NAMALWA (cell line): ENCODE data around the gene CADM2.
"Not testable (repeated sequence)": the region's sequence is repeated elsewhere in the genome, so short reads cannot be mapped to it uniquely, and the experiment has no call there.

Experiments used
- DNase-seq: peaks from one replicate; pipeline ENCODE4 v3.0.0-alpha.2; 2015; ENCODE audit warnings: low spot score

The CADM2 gene

DNA sequence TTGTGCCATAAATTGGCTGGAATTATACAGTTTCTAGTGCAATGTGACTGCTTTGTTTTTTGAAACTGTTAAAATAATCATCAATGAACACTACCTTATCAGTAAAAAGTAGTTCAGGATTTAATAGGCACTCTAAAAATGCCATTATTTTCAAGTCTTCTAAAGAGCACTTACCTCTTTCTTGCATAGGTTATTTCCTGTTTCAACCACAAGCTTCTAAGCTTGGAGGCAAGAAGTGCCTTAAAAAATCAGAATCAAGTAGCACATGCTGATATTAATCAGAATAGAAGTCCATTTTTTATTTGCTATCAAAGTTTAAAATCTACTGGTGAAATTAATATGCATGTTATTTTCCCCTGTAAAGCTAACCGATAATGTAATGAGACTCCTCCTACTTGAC, 991.6 kb downstream of the CADM2 start:
- DNase-seq = no peak

DNA sequence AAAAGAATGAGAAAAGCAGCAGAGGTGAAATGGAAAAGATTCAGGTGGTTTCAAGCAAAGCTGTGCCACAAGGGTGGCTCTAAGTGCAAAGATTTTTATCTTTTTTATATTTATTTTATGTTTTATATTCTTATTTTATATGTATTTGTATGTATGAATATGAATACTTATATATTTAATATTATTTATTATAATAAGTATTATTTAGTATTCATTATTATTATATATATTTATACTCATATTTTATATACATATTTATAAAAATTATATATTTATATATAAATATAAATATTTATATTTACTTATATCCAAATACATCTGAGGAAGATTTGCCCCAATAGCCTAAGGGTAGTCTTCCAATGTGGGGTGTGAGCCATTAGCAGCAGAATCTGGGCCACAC, 1002.0 kb downstream of the CADM2 start:
- DNase-seq = no peak

DNA sequence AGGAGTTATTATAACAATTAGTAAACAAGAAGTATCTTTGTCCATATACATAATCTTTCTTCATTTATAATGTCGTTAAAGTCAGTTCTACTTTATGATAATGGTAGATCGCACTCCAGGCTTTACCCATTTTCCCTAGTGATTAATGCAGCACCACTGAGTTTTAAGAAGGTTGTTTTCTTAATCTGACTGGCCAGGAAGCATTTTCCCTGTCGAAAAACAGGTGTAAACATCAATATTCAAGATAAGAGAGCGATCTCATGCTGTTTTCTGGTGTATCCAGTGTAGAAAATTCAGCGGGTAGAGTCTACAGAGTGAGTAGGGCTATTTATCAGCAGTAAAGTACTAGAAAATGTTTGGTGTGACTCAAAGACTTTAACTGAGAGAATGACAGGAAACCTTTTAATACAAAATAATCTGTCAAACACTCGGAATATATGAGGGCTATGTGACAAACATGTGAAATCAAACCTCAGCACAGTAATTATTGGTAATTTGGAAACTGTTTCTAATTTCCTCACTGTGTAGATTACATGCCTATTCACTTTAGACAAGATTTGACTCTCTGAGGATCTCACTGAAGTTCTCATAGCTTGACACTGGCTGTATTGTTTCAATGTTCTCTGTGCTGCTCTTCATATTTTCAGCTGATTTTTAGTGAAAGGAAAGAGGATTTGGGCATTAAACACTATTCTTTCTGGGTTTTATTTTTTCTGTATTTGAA, 1019.0 kb downstream of the CADM2 start:
- no peak for DNase-seq

DNA sequence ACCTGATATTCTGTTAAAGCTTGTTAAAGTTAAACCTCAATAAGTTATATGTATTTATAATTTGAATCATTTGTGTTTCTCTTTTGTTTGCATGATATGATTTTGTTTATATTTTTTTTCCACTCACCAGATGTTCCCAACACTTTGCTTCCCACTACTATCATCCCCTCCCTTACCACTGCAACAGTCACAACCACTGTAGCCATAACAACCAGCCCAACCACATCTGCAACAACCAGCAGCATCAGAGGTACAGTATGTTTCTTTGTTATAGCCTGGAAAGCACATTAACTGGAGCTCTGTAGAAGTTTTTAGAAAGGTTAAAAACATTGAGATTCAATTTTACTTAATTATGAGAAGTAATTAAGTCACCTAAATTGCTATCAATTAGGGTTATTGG, 1020.2 kb downstream of the CADM2 start:
- DNase-seq = no peak

GRCh38 chr3:85989581-85989980, 1030.8 kb downstream of the CADM2 start:
- DNase-seq = not testable (repeated sequence)

DNA sequence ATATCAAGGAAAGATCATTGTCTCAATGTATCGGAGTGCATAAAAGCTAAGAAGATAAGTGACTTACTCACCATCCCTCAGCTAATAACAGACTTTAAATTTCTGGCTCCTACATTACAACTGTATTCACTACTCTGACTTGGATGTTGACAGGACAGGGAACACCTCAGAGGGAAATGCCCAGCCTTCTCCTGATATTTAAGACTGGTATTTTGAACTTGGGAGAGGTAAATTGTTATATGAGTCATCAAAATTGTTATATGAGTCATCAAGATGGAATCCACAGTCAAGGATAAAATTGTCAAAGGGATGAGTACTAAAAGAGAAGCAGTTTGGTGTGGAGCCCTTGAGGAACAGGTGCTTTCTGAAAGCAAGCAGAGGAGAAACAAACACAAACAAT, 1070.8 kb downstream of the CADM2 start:
- DNase-seq = no peak

DNA sequence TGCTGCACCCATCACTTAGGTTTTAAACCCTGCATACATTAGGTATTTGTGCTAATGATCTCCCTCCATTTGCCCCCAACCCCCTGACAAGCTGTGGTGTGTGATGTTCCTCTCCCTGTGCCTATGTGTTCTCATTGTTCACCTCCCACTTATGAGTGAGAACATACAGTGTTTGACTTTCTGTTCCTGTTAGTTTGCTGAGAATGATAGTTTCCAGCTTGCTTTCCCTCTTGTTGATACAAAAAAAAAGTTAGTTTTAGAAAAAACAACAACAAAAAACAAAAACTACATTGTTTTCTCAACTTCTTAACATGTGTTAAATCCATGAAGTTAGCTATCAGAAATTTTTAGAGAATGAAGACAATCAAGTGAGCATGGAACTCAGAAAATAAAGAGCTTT, 1079.1 kb downstream of the CADM2 start:
- DNase-seq = no peak

DNA sequence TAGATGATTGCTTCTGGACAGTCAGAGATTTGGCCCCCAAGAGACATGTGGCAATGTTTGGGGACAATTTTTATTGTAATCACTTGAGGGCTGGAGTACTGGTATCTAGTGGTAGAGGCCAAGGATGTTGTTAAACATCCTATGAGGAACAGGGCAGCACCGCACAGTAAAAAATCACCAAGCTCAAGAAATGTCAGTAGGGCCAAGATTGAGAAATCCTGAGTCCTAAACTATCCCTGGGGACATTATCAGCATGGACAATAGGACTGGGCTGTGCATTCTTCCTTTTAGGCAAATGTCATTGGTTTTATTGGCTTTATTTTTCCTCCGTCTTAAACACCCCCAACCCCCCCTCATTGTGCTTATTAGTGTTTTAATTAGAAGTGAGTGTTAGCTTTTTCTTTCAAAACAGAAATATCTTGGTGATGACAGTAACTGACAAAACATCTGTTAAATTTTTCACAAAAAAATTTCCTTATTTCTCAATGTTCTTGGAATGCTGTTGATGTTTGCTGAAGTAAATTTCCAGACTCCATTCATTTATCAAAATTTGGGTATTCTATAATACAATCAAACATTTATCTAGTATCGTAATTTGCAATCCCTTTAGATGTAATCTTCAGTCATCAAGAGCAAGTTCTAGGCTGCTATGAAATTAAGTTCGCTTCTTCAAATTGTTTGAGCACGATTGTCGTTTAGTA, 1087.8 kb downstream of the CADM2 start:
- DNase-seq = no peak

DNA sequence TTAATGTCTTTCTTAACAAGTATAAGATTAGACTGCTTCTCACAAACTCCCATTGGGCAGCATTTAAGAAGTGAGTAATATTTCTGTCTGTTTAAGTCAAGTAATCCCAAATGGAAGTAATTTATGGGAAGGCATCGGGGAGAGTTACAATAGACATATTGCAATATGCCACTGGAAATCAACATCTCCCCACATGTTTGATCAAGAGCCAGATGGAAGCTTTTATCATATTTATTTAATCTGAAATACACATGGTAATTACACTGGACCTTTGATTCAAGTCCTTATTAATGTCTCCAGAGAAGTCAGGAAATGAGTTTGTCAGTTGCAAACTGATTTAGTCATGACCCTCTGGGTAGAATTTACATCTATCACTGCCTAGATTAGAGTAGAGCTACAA, 1088.4 kb downstream of the CADM2 start:
- DNase-seq = no peak

- no peak for DNase-seq
Measured at GRCh38 chr3:86051058-86051457, 1092.3 kb downstream of the CADM2 start.

DNA sequence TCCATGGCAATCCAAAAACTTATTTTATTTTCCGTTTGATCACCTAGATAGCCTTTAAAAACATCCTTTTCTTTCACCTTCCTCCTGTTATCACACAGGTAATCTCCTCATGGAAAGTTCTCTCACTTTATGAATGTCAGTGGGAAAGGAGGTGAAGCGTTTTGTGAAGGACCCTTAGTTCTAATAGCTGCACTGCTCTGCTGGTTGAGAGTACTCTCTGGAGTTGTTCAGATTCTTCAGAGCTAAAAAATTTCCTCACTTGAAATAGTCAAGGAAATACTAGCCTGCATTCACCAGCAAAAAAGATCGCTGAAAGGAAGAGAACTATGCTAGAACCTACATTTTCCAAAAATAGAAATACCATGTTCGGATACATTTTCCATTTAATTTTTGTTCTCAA, 1097.2 kb downstream of the CADM2 start:
- no peak for DNase-seq

GRCh38 chr3:86056962-86057361, 1098.2 kb downstream of the CADM2 start:
- no peak for DNase-seq

DNA sequence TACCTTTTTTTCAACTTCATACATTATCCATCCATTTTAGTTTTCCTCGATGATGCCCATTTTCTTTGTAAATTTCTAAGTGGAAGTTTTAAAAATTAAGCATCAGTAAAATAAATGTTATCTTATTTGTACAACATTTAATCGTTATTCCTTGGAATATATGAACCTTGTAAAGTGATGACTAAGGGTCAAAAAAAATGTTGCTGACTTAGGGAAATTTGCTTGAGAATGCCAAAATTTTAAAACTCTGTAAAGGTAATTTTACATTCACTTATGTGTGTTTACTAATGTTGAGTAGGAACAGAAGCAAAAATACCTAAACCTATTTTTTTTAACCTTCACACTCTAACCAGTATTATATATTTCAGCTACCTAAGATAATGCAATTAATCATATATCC, 1115.0 kb downstream of the CADM2 start:
- no peak for DNase-seq

DNA sequence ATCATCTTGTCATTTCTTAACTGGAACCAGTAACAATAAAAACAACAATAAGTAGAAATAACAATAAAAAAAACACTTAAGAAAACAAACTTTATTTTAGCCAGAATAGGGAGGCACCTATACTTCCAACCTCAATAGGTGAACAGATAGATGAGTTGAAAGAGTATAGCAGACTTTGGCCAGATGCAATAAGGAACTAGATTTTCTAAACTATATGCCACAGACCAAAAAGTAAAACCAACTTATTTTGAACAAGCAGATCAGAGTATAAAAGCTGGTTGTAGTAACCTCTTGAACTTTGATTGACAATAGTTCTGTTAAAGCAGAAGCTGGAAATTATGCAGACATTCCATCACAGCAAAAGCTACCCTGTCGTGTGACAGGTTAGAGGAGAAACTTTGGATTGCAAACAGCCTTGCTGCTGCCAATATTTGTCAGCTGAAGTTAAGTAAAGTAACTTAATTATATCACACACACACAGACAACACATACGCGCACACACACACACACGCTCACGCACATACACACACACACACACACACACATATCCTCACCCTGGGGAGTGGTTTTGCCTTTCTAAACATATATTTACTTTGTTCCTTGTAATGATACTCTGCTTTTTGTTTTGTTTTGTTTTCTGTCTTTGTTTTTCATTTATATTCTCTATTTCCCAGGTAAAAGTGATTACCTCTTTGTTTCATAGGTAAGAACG, 1128.5 kb downstream of the CADM2 start:
- DNase-seq = no peak

DNA sequence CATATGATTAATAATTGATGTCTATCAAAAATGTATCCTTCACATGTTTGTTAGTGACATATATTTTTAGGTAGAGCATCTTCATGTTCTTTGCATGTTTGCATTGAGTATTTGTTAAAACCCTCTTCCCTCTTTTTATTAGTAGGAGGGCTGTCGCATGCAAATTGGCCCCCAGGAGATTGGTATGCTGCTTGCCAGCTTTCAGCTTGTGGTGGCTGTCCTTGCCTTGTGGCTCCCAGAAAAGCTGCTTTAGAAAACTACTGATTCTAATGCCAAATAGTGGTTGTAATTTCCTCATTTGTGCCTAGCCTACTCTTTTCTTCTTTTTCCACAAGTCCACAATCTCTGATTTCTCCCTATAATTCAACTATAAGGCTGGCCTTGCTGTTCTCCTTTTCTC, 1145.4 kb downstream of the CADM2 start:
- no peak for DNase-seq

DNA sequence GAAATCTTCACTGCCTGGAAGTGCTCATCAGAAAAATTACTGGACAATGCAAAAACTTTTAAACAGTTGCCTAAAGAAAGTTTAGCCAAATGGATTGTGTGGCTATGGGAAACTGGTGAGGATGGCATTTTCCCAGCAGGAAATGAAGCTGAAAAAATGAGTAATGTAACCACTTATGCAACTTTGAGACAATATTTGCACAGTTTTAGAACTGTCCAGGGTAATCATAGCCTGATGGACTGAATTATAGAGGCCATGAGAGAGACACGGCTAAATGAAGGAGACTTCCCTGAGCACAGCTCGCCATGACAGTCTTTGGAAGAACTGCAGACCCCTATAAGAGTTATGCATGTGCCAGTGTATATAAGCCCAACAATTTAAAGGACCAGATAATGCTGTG, 1150.6 kb downstream of the CADM2 start:
- no peak for DNase-seq
